ENCODE measurements around the gene BMP7.

- no peak for TF ChIP-seq CTCF (IDR thresholded peaks at IDR 0.05; ENCODE audit: extremely low read depth in 1 of 2, insufficient read depth in 1 of 2, low read depth in 1 of 2, low read length in 2 of 2)
- no peak for TF ChIP-seq POLR2AphosphoS5 (IDR thresholded peaks at IDR 0.05; ENCODE audit: insufficient read depth, low read depth, low read length)
- TF ChIP-seq EZH2 (IDR thresholded peaks at IDR 0.05; ENCODE audit: borderline replicate concordance, low read depth, low read length, severe bottlenecking): no peak
- no peak for TF ChIP-seq GATA2 (IDR thresholded peaks at IDR 0.05; ENCODE audit: insufficient read depth, insufficient read length, low read depth, low read length)
- TF ChIP-seq POLR2A (IDR thresholded peaks at IDR 0.05; ENCODE audit: low read depth, low read length): no peak
- TF ChIP-seq MAX (IDR thresholded peaks at IDR 0.05; ENCODE audit: insufficient read depth, insufficient read length): no peak
- TF ChIP-seq MYC (IDR thresholded peaks at IDR 0.05; ENCODE audit: low read depth, low read length): no peak
- no peak for TF ChIP-seq JUN (IDR thresholded peaks at IDR 0.05; ENCODE audit: borderline replicate concordance, insufficient read depth, insufficient read length, low read depth)
These were observed 74.1 kb downstream of the BMP7 start for GRCh38 chr20:57192311-57192710.

Measured in endothelial cell of umbilical vein (primary cell).